IMR-90 (cell line): Measurements from ENCODE around the gene FOXM1. TPM values are rescaled to one million over a fixed set of nuclear protein-coding genes. Genes with fewer than 3 reads are reported as not detected.

Experiments
- ATAC-seq: fragments of 200-7000 bp; cut with Tn5 transposase; 2 replicates; pipeline ENCODE4 v1.9.1; 2020; ENCODE audit warnings: low read depth, mild to moderate bottlenecking, moderate library complexity
- BruUV-seq: library from RNA; stranded (reverse); fragments of 400-500 nt; replicated peaks from 2 replicates; lab custom pipeline; 2021; lab: Mats Ljungman, UMichigan
- CTCF ChIA-PET: fragments of 300-600 bp; formaldehyde crosslinking; extraction: SDS; loops from one replicate; lab custom pipeline; 2021; ENCODE audit warnings: antibody characterized with exemption; lab: Yijun Ruan, JAX
- POLR2A ChIA-PET: fragments of 300-600 bp; sonication (Branson Sonifier 250); formaldehyde crosslinking; loops from one replicate; lab custom pipeline; 2022; ENCODE audit warnings: antibody characterized with exemption; ENCODE audit not compliant: unreplicated experiment; lab: Charles Lee
- DNase-seq: peaks from one replicate; pipeline ENCODE4 v3.0.0; 2013
- H2AFZ ChIP-seq: replicated peaks from 2 replicates; pipeline ENCODE3; 2013; ENCODE audit warnings: low read length, mild to moderate bottlenecking; ENCODE audit not compliant: poor library complexity
- H2AK5ac ChIP-seq: 2 replicates; pipeline ENCODE4 v1.6.1; 2013; ENCODE audit warnings: low read depth, low read length, inconsistent platforms
- H2AK9ac ChIP-seq: replicated peaks from 2 replicates; pipeline ENCODE3; 2013; ENCODE audit warnings: mild to moderate bottlenecking, low read depth, low read length, moderate library complexity; ENCODE audit not compliant: poor library complexity
- H2BK120ac ChIP-seq: 2 replicates; pipeline ENCODE4 v1.6.1; 2013; ENCODE audit warnings: low read depth, low read length, inconsistent platforms
- H2BK15ac ChIP-seq: 3 replicates; pipeline ENCODE4 v1.6.1; 2013; ENCODE audit warnings: low read depth, low read length, inconsistent platforms
- H2BK20ac ChIP-seq: 2 replicates; pipeline ENCODE4 v1.6.1; 2013; ENCODE audit warnings: low read depth, mild to moderate bottlenecking, inconsistent platforms, low read length, moderate library complexity
- H2BK5ac ChIP-seq: 2 replicates; pipeline ENCODE4 v1.6.1; 2013; ENCODE audit warnings: mild to moderate bottlenecking, low read depth, low read length, inconsistent platforms; ENCODE audit not compliant: poor library complexity, severe bottlenecking
- H3K14ac ChIP-seq: replicated peaks from 2 replicates; pipeline ENCODE4 v1.6.1; 2013; ENCODE audit warnings: low read depth, low read length, inconsistent platforms
- H3K18ac ChIP-seq: 2 replicates; pipeline ENCODE4 v1.6.1; 2013; ENCODE audit warnings: low read depth, low read length, control low read depth
- H3K23ac ChIP-seq: 2 replicates; pipeline ENCODE4 v1.6.1; 2013; ENCODE audit warnings: low read depth, low read length, inconsistent platforms
- H3K27ac ChIP-seq: 2 replicates; pipeline ENCODE4 v1.5.1; 2013; ENCODE audit warnings: mild to moderate bottlenecking, control low read depth, low read length; ENCODE audit not compliant: insufficient read depth
- H3K27me3 ChIP-seq: 2 replicates; pipeline ENCODE4 v1.6.1; 2013; ENCODE audit warnings: low read length; ENCODE audit not compliant: control insufficient read depth, insufficient read depth
- H3K36me3 ChIP-seq: 2 replicates; pipeline ENCODE4 v1.6.1; 2013; ENCODE audit warnings: low read length, mixed read lengths; ENCODE audit not compliant: control insufficient read depth, insufficient read depth
- H3K4ac ChIP-seq: 2 replicates; pipeline ENCODE4 v1.6.1; 2013; ENCODE audit warnings: low read depth, low read length, inconsistent platforms
- H3K4me1 ChIP-seq: 2 replicates; pipeline ENCODE4 v1.6.1; 2013; ENCODE audit warnings: low read length, mixed read lengths; ENCODE audit not compliant: control insufficient read depth, insufficient read depth
- H3K4me2 ChIP-seq: 2 replicates; pipeline ENCODE4 v1.6.1; 2013; ENCODE audit warnings: low read depth, mild to moderate bottlenecking, control low read depth, low read length, moderate library complexity
- H3K4me3 ChIP-seq: 2 replicates; pipeline ENCODE4 v1.5.1; 2013; ENCODE audit warnings: low read depth, mild to moderate bottlenecking, control low read depth, low read length, moderate library complexity; ENCODE audit not compliant: insufficient read depth
- H3K56ac ChIP-seq: 2 replicates; pipeline ENCODE4 v1.6.1; 2013; ENCODE audit warnings: low read length, inconsistent platforms; ENCODE audit not compliant: insufficient read depth; ENCODE audit errors: extremely low read depth
- H3K79me1 ChIP-seq, 2 experiments: 2 replicates each; pipeline ENCODE4 v1.6.1; 2013; ENCODE audit warnings: low read length in 2 of 2, inconsistent platforms in 1 of 2, low read depth in 1 of 2
- H3K9ac ChIP-seq: 2 replicates; pipeline ENCODE4 v1.6.1; 2013; ENCODE audit warnings: low read depth, low read length, control low read depth
- H3K9me1 ChIP-seq: 2 replicates; pipeline ENCODE4 v1.6.1; 2013; ENCODE audit warnings: low read length, inconsistent platforms; ENCODE audit not compliant: insufficient read depth
- H3K9me3 ChIP-seq: 2 replicates; pipeline ENCODE4 v1.6.1; 2013; ENCODE audit warnings: low read length; ENCODE audit not compliant: control insufficient read depth, insufficient read depth
- H4K20me1 ChIP-seq: 2 replicates; pipeline ENCODE4 v1.6.1; 2013; ENCODE audit warnings: low read length, inconsistent platforms; ENCODE audit not compliant: insufficient read depth
- H4K5ac ChIP-seq: 2 replicates; pipeline ENCODE4 v1.6.1; 2013; ENCODE audit warnings: mild to moderate bottlenecking, low read depth, low read length, control low read depth
- H4K8ac ChIP-seq, 2 experiments: 2 replicates each; pipeline ENCODE4 v1.6.1; 2013; ENCODE audit warnings: low read depth in 2 of 2, low read length in 2 of 2, control low read depth in 1 of 2, inconsistent platforms in 1 of 2
- H4K91ac ChIP-seq: 2 replicates; pipeline ENCODE4 v1.6.1; 2013; ENCODE audit warnings: low read depth, low read length, inconsistent platforms; ENCODE audit not compliant: insufficient read depth
- BHLHE40 ChIP-seq: fragments of 150-350 bp; IDR thresholded peaks from 2 replicates; pipeline ENCODE4 v1.6.1; 2016; ENCODE audit warnings: mild to moderate bottlenecking, low read depth, low read length
- CEBPB ChIP-seq: IDR thresholded peaks from 2 replicates; pipeline ENCODE4 v1.6.1; 2012; ENCODE audit warnings: low read depth, low read length, improper control_type of control experiment
- ELK1 ChIP-seq: fragments of 150-350 bp; IDR thresholded peaks from 2 replicates; pipeline ENCODE4 v1.6.1; 2016; ENCODE audit warnings: low read depth, mild to moderate bottlenecking, low read length, moderate library complexity, borderline replicate concordance
- FOS ChIP-seq: fragments of 150-350 bp; IDR thresholded peaks from 2 replicates; pipeline ENCODE4 v1.6.1; 2016; ENCODE audit warnings: low read depth, low read length
- MAZ ChIP-seq: IDR thresholded peaks from 2 replicates; pipeline ENCODE4 v1.6.1; 2012; ENCODE audit warnings: low read depth, mild to moderate bottlenecking, low read length, improper control_type of control experiment, moderate library complexity, borderline replicate concordance
- WGBS, 2 experiments: methylation state at CpG; one replicate each; pipeline versions ENCODE4 v1.1.5 to v1.1.7; 2013; ENCODE audit warnings: missing lambda C conversion rate in 2 of 2; ENCODE audit not compliant: insufficient read length in 1 of 2; ENCODE audit errors: extremely low coverage in 2 of 2; 5-methylcytosine and 5-hydroxymethylcytosine counted together
- dilution Hi-C: fragments of 300-500 bp; cut with HindIII; formaldehyde crosslinking; loops from one replicate; pipeline ENCODE4 v1.14.3; 2018; ENCODE audit warnings: low sequenced_read_pairs; ENCODE audit not compliant: unreplicated experiment
- in situ Hi-C: fragments of 300-500 bp; cut with MboI; formaldehyde crosslinking; loops from 3 replicates; pipeline ENCODE4 v1.14.3; 2019; ENCODE audit warnings: low sequenced_read_pairs, inconsistent platforms, mixed read lengths
- intact Hi-C: fragments of 100-400 bp; cut with micrococcal nuclease; formaldehyde crosslinking; loops from 2 replicates; pipeline ENCODE4 v1.10.0; 2022
- polyA plus RNA-seq, 3 experiments: library from polyadenylated mRNA; depleted of rRNA; stranded (reverse); fragments of >200 nt; gene quantifications; 2 replicates each; pipeline ENCODE4 v1.2.3, GENCODE V29; 2012; ENCODE audit warnings: low replicate concordance in 1 of 3
- total RNA-seq: library from RNA; depleted of rRNA; stranded (reverse); fragments of >200 nt; gene quantifications from 2 replicates; pipeline ENCODE4 v1.2.3, GENCODE V29; 2012

The FOXM1 gene
- total and polyA plus RNA-seq, 2 of the 4 experiments (the other 2 are of a cell fraction), result 14.9 to 29.3 TPM

DNA sequence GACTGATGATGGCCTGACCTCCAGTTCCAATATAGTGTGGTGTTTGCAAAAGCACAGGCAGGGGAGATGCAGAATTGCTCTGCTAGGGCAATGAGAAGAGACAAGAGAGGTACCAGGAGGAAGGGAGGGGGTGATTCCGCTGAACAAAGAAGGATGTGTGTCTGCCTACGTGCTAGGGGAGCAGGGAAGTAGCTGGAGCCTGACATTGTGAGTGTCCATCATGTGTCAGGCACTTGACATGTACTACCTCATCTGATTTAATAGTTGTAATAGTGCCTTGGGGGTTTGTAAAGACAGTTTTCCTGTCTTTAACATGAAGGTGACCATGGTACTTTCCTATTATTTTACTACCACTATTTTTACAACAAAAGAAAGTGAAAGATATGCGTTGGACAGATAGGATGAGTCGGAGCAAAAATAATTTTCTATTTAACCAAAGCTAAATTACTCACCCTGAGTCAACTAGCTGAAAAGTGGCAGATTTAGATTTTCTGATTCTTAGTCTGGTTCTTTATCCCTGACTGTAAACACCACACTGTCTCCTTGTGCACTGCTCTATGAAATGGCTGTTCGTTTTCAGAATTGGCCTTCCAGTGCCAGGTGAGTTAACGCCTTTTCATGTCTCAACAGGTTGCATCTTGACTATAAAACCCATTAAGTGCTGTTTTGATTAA, 48.5 kb upstream of the FOXM1 start:
- Histone ChIP-seq H3K79me1 (peaks cover 6 to 31% of the 10 kb centered on the region in 2 experiments; a peak in 3 of 4 replicates), H4K20me1 (peaks cover 5% of the 10 kb centered on the region), H3K27me3 (no peaks in the 10 kb centered on the region), H3K27ac (0 out of 2 replicates have a peak overlapping the region, but pooled peaks have one; percentile 30), H3K4me2 (peak overlapping the region; percentile 78; the same call in 1 of the 2 replicates), H2AFZ (peak overlapping the region; percentile 77), H3K36me3 (peaks cover 32% of the 10 kb centered on the region), H4K91ac (0 out of 2 replicates have a peak overlapping the region, but pooled peaks have one; percentile 29), H3K18ac (peak overlapping the region; percentile 21; the same call in 1 of the 2 replicates), H2BK20ac (no peak overlapping the region; the same call in 1 of the 2 replicates), H4K5ac (no peak overlapping the region), H3K4me3 (no peak overlapping the region), H2BK120ac (peak overlapping the region; percentile 35), H3K14ac (peak overlapping the region; percentile 86), H3K56ac (no peak overlapping the region), H3K4me1 (peaks cover 7% of the 10 kb centered on the region), H3K9ac (0 out of 2 replicates have a peak overlapping the region, but pooled peaks have one; percentile 25), H2BK5ac (peak overlapping the region; percentile 57), H3K9me3 (no peaks in the 10 kb centered on the region), H4K8ac (peak overlapping the region in 1 of 2 experiments; percentile 20; a peak in 2 of 4 replicates), H2AK5ac (peak overlapping the region; percentile 89), H3K9me1 (peaks cover 4% of the 10 kb centered on the region), H3K23ac (peak overlapping the region; percentile 62), H3K4ac (peak overlapping the region; percentile 64), H2AK9ac (peak overlapping the region; percentile 86), H2BK15ac (no peak overlapping the region)
- 93% methylated on average over 2 of the region's 6 CpGs; no CpG with 5 or more reads in 1 of the 2 experiments for WGBS, 2 experiments
- ChIA-PET CTCF (interaction anchor here (0.6 kb wide), 1 partner anchor 72 kb away, joined by 3 read pairs; no protein-coding TSS in a partner anchor), POLR2A (no interaction called here)
- dilution Hi-C loops, result no loop called here
- intact Hi-C loops, result no loop called here
- TF ChIP-seq ELK1, result no peak
- no peak for TF ChIP-seq MAZ
- no peak for TF ChIP-seq BHLHE40
- no peak for TF ChIP-seq CEBPB
- 0 out of 2 replicates have a peak, but pooled peaks have one; percentile 18 for TF ChIP-seq FOS
- BruUV-seq, result no TSS peak
- peak; percentile 82 for ATAC-seq
- in situ Hi-C loops, result no loop called here
- peak; percentile 54 for DNase-seq
